Measurements from ENCODE around the gene CD151. TPM values are rescaled to one million over a fixed set of nuclear protein-coding genes. Genes with fewer than 3 reads are reported as not detected.

Gene CD151
- total and polyA plus RNA-seq, 7 donors = 149 to 358 (median 168) TPM

GRCh38 chr11:871472-871871 lies 38.7 kb downstream of the CD151 start:
- TF ChIP-seq CTCF (IDR thresholded peaks at IDR 0.05) = no peak
- Histone ChIP-seq H3K9me3 (no peaks in the 10 kb centered on the region), H3K27me3 (ENCODE audit: insufficient read depth in 3 of 3, low read length in 2 of 3) (no peaks in the 10 kb centered on the region), H3K36me3 (ENCODE audit: insufficient read depth in 1 of 2, low read depth in 1 of 2) (peaks cover 0 to 7% of the 10 kb centered on the region in 2 donors), H3K4me1 (peaks cover 4% of the 10 kb centered on the region), H3K4me3 (no peak overlapping the region), H3K27ac (no peak overlapping the region)
- 63 to 74% (median 64%) methylated on average over 9 of the region's 9 CpGs for WGBS, 3 donors
- DNase-seq = no peak
- intact Hi-C loops (cut with DNase I) = no loop called here
- no peak for ATAC-seq

- intact Hi-C loops (cut with DNase I) = no loop called here
- Histone ChIP-seq H3K27me3 (ENCODE audit: insufficient read depth in 3 of 3, low read length in 2 of 3) (no peaks in the 10 kb centered on the region), H3K9me3 (no peaks in the 10 kb centered on the region), H3K4me3 (no peak overlapping the region), H3K4me1 (peaks cover 11% of the 10 kb centered on the region), H3K27ac (no peak overlapping the region), H3K36me3 (ENCODE audit: insufficient read depth in 1 of 2, low read depth in 1 of 2) (no peaks in the 10 kb centered on the region)
- no peak for DNase-seq
- ATAC-seq = no peak
- TF ChIP-seq CTCF (IDR thresholded peaks at IDR 0.05) = no peak
- WGBS, 3 donors = 85 to 86% (median 86%) methylated on average over 8 to 9 of the region's 9 CpGs
Observed at GRCh38 chr11:872799-873198, 40.0 kb downstream of the CD151 start.

GRCh38 chr11:873706-874105 lies 41.0 kb downstream of the CD151 start:
- no peak for DNase-seq
- TF ChIP-seq CTCF (IDR thresholded peaks at IDR 0.05) = no peak
- H3K27me3 ChIP-seq (ENCODE audit: insufficient read depth in 3 of 3, low read length in 2 of 3) = no peaks in the 10 kb centered on the region
- ATAC-seq = no peak
- H3K36me3 ChIP-seq (ENCODE audit: insufficient read depth in 1 of 2, low read depth in 1 of 2) = no peaks in the 10 kb centered on the region
- peaks cover 11% of the 10 kb centered on the region for H3K4me1 ChIP-seq
- H3K27ac ChIP-seq = no peak overlapping the region
- intact Hi-C loops (cut with DNase I) = no loop called here
- H3K9me3 ChIP-seq = no peaks in the 10 kb centered on the region
- no peak overlapping the region for H3K4me3 ChIP-seq
- WGBS, 3 donors = 43 to 56% (median 44%) methylated on average over 12 of the region's 12 CpGs

GRCh38 chr11:875203-875602 lies 42.5 kb downstream of the CD151 start:
- Histone ChIP-seq H3K4me3 (no peak overlapping the region), H3K27me3 (ENCODE audit: insufficient read depth in 3 of 3, low read length in 2 of 3) (no peaks in the 10 kb centered on the region), H3K27ac (no peak overlapping the region), H3K9me3 (no peaks in the 10 kb centered on the region), H3K36me3 (ENCODE audit: insufficient read depth in 1 of 2, low read depth in 1 of 2) (peaks cover 0 to 1% of the 10 kb centered on the region in 2 donors), H3K4me1 (peaks cover 11% of the 10 kb centered on the region)
- ATAC-seq (no peak), DNase-seq (no peak)
- no peak for TF ChIP-seq CTCF (IDR thresholded peaks at IDR 0.05)
- intact Hi-C loops (cut with DNase I) = no loop called here
- 94 to 97% (median 94%) methylated on average over 16 of the region's 16 CpGs for WGBS, 3 donors

- Histone ChIP-seq H3K27me3 (ENCODE audit: insufficient read depth in 3 of 3, low read length in 2 of 3) (no peaks in the 10 kb centered on the region), H3K4me3 (no peak overlapping the region), H3K27ac (peak overlapping the region; percentile 58), H3K9me3 (no peaks in the 10 kb centered on the region), H3K4me1 (peaks cover 11% of the 10 kb centered on the region), H3K36me3 (ENCODE audit: insufficient read depth in 1 of 2, low read depth in 1 of 2) (peaks cover 2 to 5% of the 10 kb centered on the region in 2 donors)
- intact Hi-C loops (cut with DNase I) = no loop called here
- ATAC-seq (peak in 1 of 4 donors; percentile 4), DNase-seq (no peak)
- no peak for TF ChIP-seq CTCF (IDR thresholded peaks at IDR 0.05)
- WGBS, 3 donors = 72 to 85% (median 78%) methylated on average over 20 to 21 of the region's 21 CpGs
Observed at GRCh38 chr11:875769-876301, 43.1 kb downstream of the CD151 start.
